Testis (tissue), 2 donors: ENCODE measurements around the gene LBP.

Experiments
- POLR2A ChIP-seq: fragments of 450-650 bp; IDR thresholded peaks from one replicate; pipeline ENCODE4 v1.6.1; 2017; ENCODE audit warnings: antibody characterized with exemption, mild to moderate bottlenecking, moderate library complexity
- TF ChIP-seq, protein P1 (sequence below), 3 experiments: fragments of 450-650 bp in 2 of 3; fragments of 200-600 bp in 1 of 3; sonication (generic) in 1 of 3; IDR thresholded peaks; one replicate each; pipeline ENCODE4 v1.5.1; 2016 to 2019; ENCODE audit warnings: antibody characterized with exemption in 3 of 3, mild to moderate bottlenecking in 2 of 3, moderate library complexity in 1 of 3

DNA sequence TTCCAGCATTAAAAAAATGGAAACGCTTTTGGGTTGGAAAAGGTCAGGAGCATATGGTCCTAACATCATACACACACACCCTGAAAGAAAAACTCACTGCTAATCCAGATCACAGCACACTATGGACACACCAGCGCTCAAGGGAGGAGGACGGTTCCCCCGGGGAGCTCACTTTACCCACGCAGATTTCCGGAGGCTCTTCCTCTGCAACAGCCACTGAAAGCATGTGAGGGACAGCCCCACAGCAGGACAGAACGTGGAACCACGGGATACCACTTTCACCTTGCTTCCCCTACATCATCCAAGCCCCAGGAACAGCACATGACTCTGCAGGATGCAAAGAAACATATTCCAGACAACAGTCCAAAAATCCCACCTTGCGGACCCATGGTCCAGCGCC, 75.6 kb downstream of the LBP start:
- TF ChIP-seq, protein P1, sequence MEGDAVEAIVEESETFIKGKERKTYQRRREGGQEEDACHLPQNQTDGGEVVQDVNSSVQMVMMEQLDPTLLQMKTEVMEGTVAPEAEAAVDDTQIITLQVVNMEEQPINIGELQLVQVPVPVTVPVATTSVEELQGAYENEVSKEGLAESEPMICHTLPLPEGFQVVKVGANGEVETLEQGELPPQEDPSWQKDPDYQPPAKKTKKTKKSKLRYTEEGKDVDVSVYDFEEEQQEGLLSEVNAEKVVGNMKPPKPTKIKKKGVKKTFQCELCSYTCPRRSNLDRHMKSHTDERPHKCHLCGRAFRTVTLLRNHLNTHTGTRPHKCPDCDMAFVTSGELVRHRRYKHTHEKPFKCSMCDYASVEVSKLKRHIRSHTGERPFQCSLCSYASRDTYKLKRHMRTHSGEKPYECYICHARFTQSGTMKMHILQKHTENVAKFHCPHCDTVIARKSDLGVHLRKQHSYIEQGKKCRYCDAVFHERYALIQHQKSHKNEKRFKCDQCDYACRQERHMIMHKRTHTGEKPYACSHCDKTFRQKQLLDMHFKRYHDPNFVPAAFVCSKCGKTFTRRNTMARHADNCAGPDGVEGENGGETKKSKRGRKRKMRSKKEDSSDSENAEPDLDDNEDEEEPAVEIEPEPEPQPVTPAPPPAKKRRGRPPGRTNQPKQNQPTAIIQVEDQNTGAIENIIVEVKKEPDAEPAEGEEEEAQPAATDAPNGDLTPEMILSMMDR (IDR thresholded peaks at IDR 0.05), result no peak
- no peak for TF ChIP-seq POLR2A
